ENCODE results near the gene PRR5L.

Gene PRR5L

GRCh38 chr11:36460220-36460619 is 164.1 kb downstream of the PRR5L start:
- Histone ChIP-seq H3K79me2 (ENCODE audit: control insufficient read depth, low read length) (no peaks in the 10 kb centered on the region), H3K4me1 (ENCODE audit: control insufficient read depth, low read length) (no peaks in the 10 kb centered on the region), H3K27ac (ENCODE audit: low read depth, low read length) (no peak overlapping the region), H3K27me3 (ENCODE audit: control insufficient read depth, low read length) (no peaks in the 10 kb centered on the region), H3F3A (ENCODE audit: control insufficient read depth, insufficient read depth) (no peaks in the 10 kb centered on the region), H3K4me2 (ENCODE audit: low read length) (no peak overlapping the region), H4K20me1 (ENCODE audit: control insufficient read depth, insufficient read depth, low read depth, low read length) (no peaks in the 10 kb centered on the region), H3K9me2 (replicated peaks; ENCODE audit: control insufficient read depth, low read length) (no peaks in the 10 kb centered on the region), H3K9me3 (ENCODE audit: control insufficient read depth, insufficient read depth, low read length) (no peaks in the 10 kb centered on the region), H3K4me3 (ENCODE audit: low read length) (no peak overlapping the region), H3K36me3 (ENCODE audit: control insufficient read depth, low read length) (no peaks in the 10 kb centered on the region)
- TF ChIP-seq CTCF (IDR thresholded peaks at IDR 0.05; ENCODE audit: low read depth, low read length, poor library complexity, severe bottlenecking), result no peak
- TF ChIP-seq EZH2phosphoT487 (IDR thresholded peaks at IDR 0.05; ENCODE audit: borderline replicate concordance, low read length), result no peak

- no peaks in the 10 kb centered on the region for H3F3A ChIP-seq (ENCODE audit: control insufficient read depth, insufficient read depth)
Measured at GRCh38 chr11:36462321-36462720, 166.2 kb downstream of the PRR5L start.

GRCh38 chr11:36463781-36464180 is 167.7 kb downstream of the PRR5L start:
- TF ChIP-seq EZH2phosphoT487 (IDR thresholded peaks at IDR 0.05; ENCODE audit: borderline replicate concordance, low read length) (no peak), CTCF (IDR thresholded peaks at IDR 0.05; ENCODE audit: low read depth, low read length, poor library complexity, severe bottlenecking) (no peak)
- no peaks in the 10 kb centered on the region for H3K36me3 ChIP-seq (ENCODE audit: control insufficient read depth, low read length)
- no peaks in the 10 kb centered on the region for H3K27me3 ChIP-seq (ENCODE audit: control insufficient read depth, low read length)
- no peak overlapping the region for H3K4me3 ChIP-seq (ENCODE audit: low read length)
- H3K4me2 ChIP-seq (ENCODE audit: low read length), result no peak overlapping the region
- no peak overlapping the region for H3K27ac ChIP-seq (ENCODE audit: low read depth, low read length)
- no peaks in the 10 kb centered on the region for H3F3A ChIP-seq (ENCODE audit: control insufficient read depth, insufficient read depth)
- H3K9me3 ChIP-seq (ENCODE audit: control insufficient read depth, insufficient read depth, low read length), result no peaks in the 10 kb centered on the region
- no peaks in the 10 kb centered on the region for H3K9me2 ChIP-seq (replicated peaks; ENCODE audit: control insufficient read depth, low read length)
- no peaks in the 10 kb centered on the region for H4K20me1 ChIP-seq (ENCODE audit: control insufficient read depth, insufficient read depth, low read depth, low read length)
- no peaks in the 10 kb centered on the region for H3K4me1 ChIP-seq (ENCODE audit: control insufficient read depth, low read length)
- no peaks in the 10 kb centered on the region for H3K79me2 ChIP-seq (ENCODE audit: control insufficient read depth, low read length)

More at GRCh38 chr11:36462321-36462720, 166.2 kb downstream of the PRR5L start:
- no peak overlapping the region for H3K4me2 ChIP-seq (ENCODE audit: low read length)
- no peaks in the 10 kb centered on the region for H3K9me3 ChIP-seq (ENCODE audit: control insufficient read depth, insufficient read depth, low read length)
- no peaks in the 10 kb centered on the region for H3K27me3 ChIP-seq (ENCODE audit: control insufficient read depth, low read length)
- no peaks in the 10 kb centered on the region for H3K4me1 ChIP-seq (ENCODE audit: control insufficient read depth, low read length)
- no peak for TF ChIP-seq EZH2phosphoT487 (IDR thresholded peaks at IDR 0.05; ENCODE audit: borderline replicate concordance, low read length)
- TF ChIP-seq CTCF (IDR thresholded peaks at IDR 0.05; ENCODE audit: low read depth, low read length, poor library complexity, severe bottlenecking), result no peak
- no peak overlapping the region for H3K27ac ChIP-seq (ENCODE audit: low read depth, low read length)
- H4K20me1 ChIP-seq (ENCODE audit: control insufficient read depth, insufficient read depth, low read depth, low read length), result no peaks in the 10 kb centered on the region
- H3K36me3 ChIP-seq (ENCODE audit: control insufficient read depth, low read length), result no peaks in the 10 kb centered on the region
- no peaks in the 10 kb centered on the region for H3K9me2 ChIP-seq (replicated peaks; ENCODE audit: control insufficient read depth, low read length)
- H3K4me3 ChIP-seq (ENCODE audit: low read length), result no peak overlapping the region
- H3K79me2 ChIP-seq (ENCODE audit: control insufficient read depth, low read length), result no peaks in the 10 kb centered on the region
